ENCODE results near the gene VAC14. TPM values are rescaled to one million over a fixed set of nuclear protein-coding genes. Genes with fewer than 3 reads are reported as not detected.

VAC14 gene
- total RNA-seq, 1 donor: 37.1 TPM

GRCh38 chr16:70757183-70757582, 43.8 kb downstream of the VAC14 start:
- no peak overlapping the region for H3K4me3 ChIP-seq (ENCODE audit: low read depth, low read length)
- no peak for DNase-seq (ENCODE audit: low read depth)
- no peak for TF ChIP-seq CTCF (IDR thresholded peaks at IDR 0.05; ENCODE audit: insufficient read depth, low read depth, low read length)

- no peak overlapping the region for H3K4me3 ChIP-seq (ENCODE audit: low read depth, low read length)
- TF ChIP-seq CTCF (IDR thresholded peaks at IDR 0.05; ENCODE audit: insufficient read depth, low read depth, low read length): no peak
Measured at GRCh38 chr16:70756071-70756470, 44.9 kb downstream of the VAC14 start.

GRCh38 chr16:70754851-70755600, 45.9 kb downstream of the VAC14 start:
- DNase-seq (ENCODE audit: low read depth): no peak
- TF ChIP-seq CTCF (IDR thresholded peaks at IDR 0.05; ENCODE audit: insufficient read depth, low read depth, low read length): no peak
- no peak overlapping the region for H3K4me3 ChIP-seq (ENCODE audit: low read depth, low read length)

More at GRCh38 chr16:70756071-70756470, 44.9 kb downstream of the VAC14 start:
- no peak for DNase-seq (ENCODE audit: low read depth)

- no peak overlapping the region for H3K4me3 ChIP-seq (ENCODE audit: low read depth, low read length)
- no peak for TF ChIP-seq CTCF (IDR thresholded peaks at IDR 0.05; ENCODE audit: insufficient read depth, low read depth, low read length)
- no peak for DNase-seq (ENCODE audit: low read depth)
Measured at GRCh38 chr16:70754371-70754770, 46.6 kb downstream of the VAC14 start.

GRCh38 chr16:70753694-70754325, 47.1 kb downstream of the VAC14 start:
- DNase-seq (ENCODE audit: low read depth): no peak
- TF ChIP-seq CTCF (IDR thresholded peaks at IDR 0.05; ENCODE audit: insufficient read depth, low read depth, low read length): no peak

GRCh38 chr16:70753228-70753627, 47.7 kb downstream of the VAC14 start:
- DNase-seq (ENCODE audit: low read depth): no peak
- no peak for TF ChIP-seq CTCF (IDR thresholded peaks at IDR 0.05; ENCODE audit: insufficient read depth, low read depth, low read length)
- no peak overlapping the region for H3K4me3 ChIP-seq (ENCODE audit: low read depth, low read length)

More at GRCh38 chr16:70753694-70754325, 47.1 kb downstream of the VAC14 start:
- no peak overlapping the region for H3K4me3 ChIP-seq (ENCODE audit: low read depth, low read length)

Data from fibroblast of villous mesenchyme (primary cell).